Measurements from ENCODE around the gene GFPT2.
A peak's percentile ranks its signal among the peaks of the same experiment; 100 is the strongest.

GFPT2 gene

DNA sequence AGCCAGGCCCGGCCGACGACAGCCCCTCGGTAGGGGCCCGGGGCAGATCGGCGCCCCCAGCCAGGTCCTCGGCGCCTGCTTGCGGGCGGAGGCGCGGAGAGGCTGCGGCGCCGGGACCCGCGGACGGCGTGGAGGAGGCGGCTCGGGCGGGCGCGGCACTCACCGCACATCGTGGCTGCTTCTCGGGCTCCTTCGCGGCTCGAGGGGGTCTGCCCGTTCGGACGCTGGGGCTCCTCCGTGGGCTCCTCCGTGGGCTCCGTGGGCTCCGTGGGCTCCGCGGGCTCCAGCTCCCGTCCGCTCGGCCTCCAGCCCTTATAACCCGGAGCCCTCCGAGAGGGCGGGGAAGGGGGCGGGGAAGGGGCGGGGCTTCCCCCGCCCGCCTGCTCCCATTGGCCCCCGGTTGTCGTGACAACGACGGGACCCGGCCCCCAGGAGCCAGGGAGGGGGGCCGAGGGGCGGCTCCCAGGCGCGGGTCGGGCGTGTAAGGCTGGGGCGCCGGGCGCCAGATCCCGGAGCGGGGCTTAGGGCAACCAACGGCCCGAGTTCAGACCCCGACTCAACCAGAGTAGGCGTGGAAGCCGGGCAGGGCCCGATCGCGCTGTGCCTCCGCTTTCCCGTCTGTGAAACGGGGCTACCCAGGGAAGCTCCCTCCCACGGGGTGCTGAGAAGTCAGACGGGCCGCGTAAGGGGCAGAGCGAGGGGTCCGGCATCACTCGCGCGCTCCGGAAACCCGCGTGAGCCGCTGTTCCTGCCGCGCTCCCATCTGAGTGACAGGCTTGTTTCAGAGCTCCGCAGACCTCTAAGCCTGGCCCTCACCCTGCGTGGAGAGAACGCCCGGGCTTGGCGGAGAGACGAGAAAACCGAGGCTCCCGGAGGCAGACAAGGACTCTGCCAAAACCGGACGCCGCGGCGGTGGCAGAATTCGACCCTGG lies at the start of gene GFPT2:
GFPT2 (minus strand) TSS at position 289 of the 932 bp plus-strand sequence; CDS start at position 170, 119 bp downstream.
- DNase-seq = peak; percentile 34 to 78

DNA sequence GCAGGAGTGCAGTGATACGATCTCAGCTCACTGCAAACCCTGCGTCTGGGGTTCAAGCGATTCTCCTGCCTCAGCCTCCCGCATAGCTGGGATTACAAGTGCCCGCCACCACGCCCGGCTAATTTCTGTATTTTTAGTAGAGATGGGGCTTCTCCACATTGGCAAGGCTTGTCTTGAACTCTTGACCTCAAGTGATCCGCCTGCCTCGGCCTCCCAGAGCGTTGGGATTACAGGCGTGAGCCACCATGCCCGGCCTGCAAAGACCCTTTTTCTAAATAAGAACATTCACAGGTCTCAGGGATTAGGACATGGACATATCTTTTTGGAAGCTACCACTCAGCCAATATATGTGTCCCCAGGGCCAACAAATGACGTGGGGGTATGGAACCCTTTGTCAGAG lies 49.6 kb upstream of the GFPT2 start:
- no peak for DNase-seq

DNA sequence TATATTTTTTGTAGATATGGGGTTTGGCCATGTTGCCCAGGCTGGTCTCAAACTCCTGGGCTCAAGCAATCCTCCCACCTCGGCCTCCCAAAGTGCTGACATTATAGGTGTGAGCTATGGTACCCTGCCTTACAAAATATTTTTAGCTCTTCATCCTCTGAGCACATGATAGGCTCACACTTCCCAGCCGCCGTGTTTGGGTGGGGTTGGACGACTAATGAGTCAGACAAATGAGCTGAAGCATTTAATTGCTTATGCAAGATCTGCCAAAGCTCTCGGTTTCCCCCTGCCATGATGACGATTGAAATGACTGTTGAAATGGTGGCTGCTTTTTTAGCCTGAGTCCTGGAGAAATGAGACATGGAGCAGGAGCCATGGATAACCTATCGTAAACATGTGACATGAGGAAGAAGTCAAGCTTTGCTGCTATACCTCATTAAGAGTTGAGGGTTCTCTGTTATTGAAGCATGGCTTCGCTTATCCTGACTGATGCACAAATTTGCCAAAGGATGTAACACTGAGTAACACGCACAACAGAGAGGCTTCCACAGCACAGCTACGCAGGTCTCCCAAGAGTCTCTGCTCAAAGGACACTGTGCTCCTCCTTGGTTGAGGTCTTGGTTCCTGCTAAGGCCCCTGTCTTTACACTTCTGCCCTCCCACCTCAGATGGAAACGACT lies 48.2 kb upstream of the GFPT2 start:
- DNase-seq = no peak

DNA sequence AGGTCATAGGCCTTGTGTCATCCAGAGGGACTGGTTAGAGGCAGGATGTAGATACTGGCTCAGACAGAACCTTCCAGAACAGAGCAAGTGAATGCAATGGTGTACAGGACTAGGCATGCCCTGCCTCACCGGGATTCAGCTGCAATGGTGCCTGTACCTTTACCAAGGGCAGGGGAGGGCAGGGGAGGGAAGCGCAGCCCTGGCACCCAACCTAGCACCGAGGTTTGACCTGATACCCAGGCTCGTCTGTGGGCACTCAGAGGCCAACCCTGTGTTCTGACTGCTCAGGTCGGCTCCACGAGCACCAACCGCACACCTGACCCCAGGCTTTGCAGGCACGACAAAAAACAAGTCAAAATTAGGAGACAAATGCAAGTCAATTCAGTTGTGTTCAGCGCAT lies 47.3 kb upstream of the GFPT2 start:
- DNase-seq = no peak

GRCh38 chr5:180399401-180400215 lies 46.5 kb upstream of the GFPT2 start:
- no peak for DNase-seq

GRCh38 chr5:180396926-180397325 lies 43.8 kb upstream of the GFPT2 start:
- DNase-seq = no peak

GRCh38 chr5:180395540-180396274 lies 42.6 kb upstream of the GFPT2 start:
- DNase-seq = no peak

DNA sequence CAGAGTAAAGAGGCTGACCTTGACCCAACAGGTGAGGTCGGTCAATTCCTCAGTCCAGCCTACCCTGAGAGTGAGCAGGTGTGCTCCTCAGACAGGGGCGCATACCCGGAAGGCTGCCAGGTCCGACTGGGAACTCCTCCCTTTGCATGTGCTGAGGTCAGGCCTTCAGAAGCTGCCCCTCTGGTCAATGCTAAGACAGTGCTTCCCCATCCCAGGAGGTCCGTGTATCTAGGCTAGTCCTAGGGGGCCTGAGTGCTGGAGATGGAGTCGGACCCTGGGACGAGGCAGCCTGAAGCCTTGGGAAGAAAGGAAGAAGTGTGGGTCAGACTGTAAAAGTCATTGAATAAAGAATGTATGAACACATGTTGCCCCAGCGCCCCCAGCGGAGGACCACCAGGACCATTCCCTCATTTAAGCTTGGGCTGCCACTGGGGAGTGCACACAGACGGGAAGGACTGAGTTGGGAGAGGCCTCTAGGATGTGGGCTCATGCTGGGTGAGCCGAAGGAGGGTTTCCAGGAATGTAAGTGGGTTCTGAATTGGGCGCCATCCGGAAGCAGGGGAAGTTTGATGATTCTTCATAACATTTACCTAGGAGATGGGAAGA lies 41.0 kb upstream of the GFPT2 start:
- no peak for DNase-seq

- no peak for DNase-seq
Measured at GRCh38 chr5:180391276-180391675, 38.1 kb upstream of the GFPT2 start.

DNA sequence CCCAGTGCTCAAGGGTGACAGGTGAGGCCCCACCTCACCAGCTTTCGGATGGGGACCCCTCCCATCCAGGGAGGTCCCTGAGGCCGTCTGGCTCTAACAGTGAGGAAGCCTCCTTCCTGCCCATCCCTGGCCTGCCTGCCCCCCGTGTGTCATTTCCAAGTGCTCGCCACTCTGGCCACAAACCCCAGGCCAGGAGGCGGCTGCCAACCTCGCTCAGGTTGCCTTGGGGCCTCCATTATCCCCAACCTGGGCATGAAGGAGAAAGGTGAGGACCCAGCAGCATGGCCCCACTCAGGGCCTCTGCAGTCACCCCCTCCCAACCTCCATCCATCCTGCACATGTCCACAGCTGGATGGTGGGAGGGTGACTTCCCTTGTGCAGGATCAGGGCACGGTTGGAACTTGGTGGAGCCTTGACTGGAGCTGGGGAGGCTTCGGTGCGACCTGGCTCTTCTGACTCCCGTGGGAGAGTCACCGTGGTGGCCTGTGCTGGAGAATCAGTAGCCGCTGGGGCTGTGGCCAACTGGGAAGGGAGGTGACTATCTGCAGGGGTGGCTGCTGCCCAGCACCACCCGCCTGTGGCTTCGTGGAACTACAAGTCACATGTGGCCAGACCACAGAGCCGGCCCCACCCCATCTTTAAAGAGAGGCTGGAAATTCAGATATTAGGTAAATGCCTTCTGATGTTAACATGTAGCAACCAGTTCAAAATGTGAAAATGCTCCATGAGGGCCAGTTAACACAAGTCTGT lies 37.5 kb upstream of the GFPT2 start:
- DNase-seq = no peak

GRCh38 chr5:180389252-180390101 lies 36.3 kb upstream of the GFPT2 start:
- no peak for DNase-seq

GRCh38 chr5:180387798-180388197 lies 34.7 kb upstream of the GFPT2 start:
- DNase-seq = no peak

- DNase-seq = no peak
Measured at GRCh38 chr5:180382926-180383325, 29.8 kb upstream of the GFPT2 start.

DNA sequence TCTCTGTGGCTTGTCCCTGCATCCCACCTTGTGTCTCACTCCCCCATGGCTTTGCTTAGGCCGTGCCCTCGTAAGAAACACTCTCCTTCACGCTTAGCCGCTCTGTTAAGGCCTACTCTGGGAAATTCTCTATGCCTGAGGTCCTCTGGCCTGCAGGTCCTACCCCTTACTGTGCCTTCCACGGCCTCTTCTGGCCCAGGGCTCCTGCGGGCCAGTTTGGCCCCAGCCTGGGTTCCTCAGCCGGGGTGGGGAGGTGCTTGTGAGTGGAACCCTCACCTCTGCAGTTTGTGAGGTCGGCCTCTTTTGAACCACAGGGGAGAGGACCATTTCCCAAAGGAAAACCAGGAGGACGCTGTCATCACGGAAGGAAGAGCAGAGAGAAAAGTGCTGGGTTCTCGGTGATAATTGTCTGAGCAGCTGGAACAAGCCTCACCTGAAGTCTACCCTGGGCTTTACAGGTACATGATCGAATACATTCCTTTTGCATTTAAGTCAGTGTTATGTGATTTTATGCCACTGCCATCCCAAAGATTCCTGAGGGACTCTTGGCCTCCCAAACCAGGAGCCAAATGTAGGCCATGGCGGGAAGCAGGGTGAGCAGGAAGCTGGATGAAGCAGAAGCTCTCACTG lies 28.8 kb upstream of the GFPT2 start:
- no peak for DNase-seq

DNA sequence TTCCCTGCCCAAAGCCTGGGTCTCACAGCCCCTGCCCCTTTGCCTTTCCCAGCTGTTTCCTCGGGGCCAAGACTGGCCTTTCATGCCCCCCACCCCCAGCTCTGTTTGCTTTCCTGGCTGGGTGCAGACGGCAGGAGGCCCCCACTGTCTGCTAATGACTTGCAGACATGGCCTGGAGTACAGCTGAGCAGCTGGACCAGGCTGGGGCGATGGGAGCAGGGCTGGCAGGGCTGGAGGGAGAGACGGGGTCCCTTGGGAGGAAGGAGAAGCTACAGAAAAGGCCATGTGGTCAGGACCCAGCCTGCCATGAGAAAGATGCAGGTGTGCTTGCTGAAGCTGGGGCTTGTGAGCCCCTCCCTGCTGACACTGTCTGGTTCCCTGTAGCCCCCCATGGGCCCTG lies 28.3 kb upstream of the GFPT2 start:
- no peak for DNase-seq

GRCh38 chr5:180380856-180381255 lies 27.7 kb upstream of the GFPT2 start:
- DNase-seq = no peak

GRCh38 chr5:180380441-180380840 lies 27.3 kb upstream of the GFPT2 start:
- DNase-seq = no peak

- DNase-seq = no peak
Measured at GRCh38 chr5:180379355-180380070, 26.4 kb upstream of the GFPT2 start.
